HCT116 (cell line): ENCODE measurements around the gene NLE1. TPM values are rescaled to one million over a fixed set of nuclear protein-coding genes. Genes with fewer than 3 reads are reported as not detected.

Source experiments
- ATAC-seq: fragments of 200-7000 bp; cut with Tn5 transposase; 2 replicates; pipeline ENCODE4 v1.9.1; 2020; ENCODE audit warnings: mild to moderate bottlenecking, moderate library complexity
- BruUV-seq: library from RNA; stranded (reverse); fragments of 400-500 nt; replicated peaks from 2 replicates; lab custom pipeline; 2021; lab: Mats Ljungman, UMichigan
- CTCF ChIA-PET: fragments of 300-600 bp; sonication (Branson Sonifier 250); formaldehyde crosslinking; loops from one replicate; lab custom pipeline; 2021; ENCODE audit warnings: antibody characterized with exemption; lab: Charles Lee
- POLR2A ChIA-PET: fragments of 300-600, 350-600 bp; sonication (Branson Sonifier 250); formaldehyde crosslinking; loops from one replicate; lab custom pipeline; 2021; ENCODE audit warnings: antibody characterized with exemption; lab: Charles Lee
- RAD21 ChIA-PET, 2 experiments: fragments of 300-600 bp; sonication (Branson Sonifier 250); formaldehyde crosslinking; loops; one replicate each; lab custom pipeline; 2023; ENCODE audit warnings: low total read pairs in 2 of 2; ENCODE audit not compliant: uncharacterized antibody in 2 of 2, unreplicated experiment in 2 of 2, low non-redundant PET in 1 of 2; lab: Charles Lee
- DNase-seq: peaks from one replicate; pipeline ENCODE4 v3.0.0-alpha.2; 2010; ENCODE audit warnings: low read depth, low spot score
- H2AFZ ChIP-seq: fragments of 200-600 bp; shearing (Covaris generic), sonication (generic); 2 replicates; pipeline ENCODE4 v1.6.1; 2017; ENCODE audit warnings: low read depth, mixed run types, mixed read lengths, antibody characterized with exemption, low read length; ENCODE audit not compliant: poor library complexity, severe bottlenecking
- H3K27ac ChIP-seq: 2 replicates; pipeline ENCODE4 v1.5.1; 2012; ENCODE audit warnings: low read depth, low read length
- H3K27me3 ChIP-seq: fragments of 200-600 bp; sonication (generic); 2 replicates; pipeline ENCODE4 v1.6.1; 2016; ENCODE audit warnings: mixed run types, low read length, mixed read lengths; ENCODE audit not compliant: insufficient read depth
- H3K36me3 ChIP-seq, 2 experiments: fragments of 200-500 bp in 1 of 2; fragments of 200-600 bp in 1 of 2; sonication (Bioruptor generic) in 1 of 2; sonication (generic) in 1 of 2; 2 replicates each; pipeline versions ENCODE4 v1.5.1 to v1.6.1; 2014 to 2016; ENCODE audit warnings: low read length in 2 of 2, inconsistent platforms in 1 of 2, mixed read lengths in 1 of 2, mixed run types in 1 of 2; ENCODE audit not compliant: insufficient read depth in 2 of 2, control insufficient read depth in 1 of 2
- H3K4me1 ChIP-seq, 2 experiments: fragments of 200-600 bp in 1 of 2; sonication (generic) in 1 of 2; 2 replicates each; pipeline versions ENCODE4 v1.5.1 to v1.6.1; 2012 to 2017; ENCODE audit warnings: low read length in 2 of 2, inconsistent platforms in 1 of 2, mild to moderate bottlenecking in 1 of 2, mixed read lengths in 1 of 2, mixed run types in 1 of 2, moderate library complexity in 1 of 2; ENCODE audit not compliant: insufficient read depth in 2 of 2, control insufficient read depth in 1 of 2
- H3K4me2 ChIP-seq: fragments of 200-600 bp; sonication (generic); 2 replicates; pipeline ENCODE4 v1.6.1; 2017; ENCODE audit warnings: mixed run types, low read length, mixed read lengths
- H3K4me3 ChIP-seq, 2 experiments: fragments of 200-600 bp in 1 of 2; sonication (generic) in 1 of 2; replicated peaks in 1 of 2; 2 replicates each; pipeline ENCODE4 v1.5.1; 2011 to 2016; ENCODE audit warnings: low read length in 2 of 2, control low read depth in 1 of 2, low read depth in 1 of 2, mild to moderate bottlenecking in 1 of 2, mixed read lengths in 1 of 2, mixed run types in 1 of 2
- H3K79me2 ChIP-seq: fragments of 200-600 bp; sonication (generic); 2 replicates; pipeline ENCODE4 v1.6.1; 2017; ENCODE audit warnings: mild to moderate bottlenecking, mixed run types, low read length, moderate library complexity, mixed read lengths; ENCODE audit not compliant: insufficient read depth
- H3K9ac ChIP-seq: fragments of 200-600 bp; sonication (generic); 2 replicates; pipeline ENCODE4 v1.6.1; 2016; ENCODE audit warnings: low read length, mixed read lengths
- H3K9me2 ChIP-seq: fragments of 200-600 bp; sonication (generic), shearing (Covaris generic); 2 replicates; pipeline ENCODE4 v1.6.1; 2017; ENCODE audit warnings: mixed run types, mild to moderate bottlenecking, moderate library complexity; ENCODE audit not compliant: insufficient read depth
- H3K9me3 ChIP-seq, 2 experiments: fragments of 200-500 bp in 1 of 2; fragments of 200-600 bp in 1 of 2; sonication (Bioruptor generic) in 1 of 2; sonication (generic) in 1 of 2; 2 replicates each; pipeline ENCODE4 v1.6.1; 2014 to 2017; ENCODE audit warnings: low read length in 2 of 2, mixed read lengths in 2 of 2, inconsistent platforms in 1 of 2, low read depth in 1 of 2, mild to moderate bottlenecking in 1 of 2, mixed run types in 1 of 2, moderate library complexity in 1 of 2; ENCODE audit not compliant: control insufficient read depth in 1 of 2, insufficient read depth in 1 of 2
- H4K20me1 ChIP-seq: fragments of 200-600 bp; sonication (generic), shearing (Covaris generic); 2 replicates; pipeline ENCODE4 v1.6.1; 2017; ENCODE audit warnings: mixed run types, mild to moderate bottlenecking, moderate library complexity; ENCODE audit not compliant: insufficient read depth
- ATF3 ChIP-seq: IDR thresholded peaks from 2 replicates; pipeline ENCODE4 v1.6.1; 2012
- CBX3 ChIP-seq: IDR thresholded peaks from 2 replicates; pipeline ENCODE4 v1.6.1; 2012; ENCODE audit warnings: low read depth
- CEBPB ChIP-seq: IDR thresholded peaks from 2 replicates; pipeline ENCODE4 v1.6.1; 2012; ENCODE audit warnings: low read depth
- CTCF ChIP-seq, 3 experiments: fragments of 200-600 bp in 1 of 3; sonication (generic) in 1 of 3; IDR thresholded peaks in 2 of 3; conservative IDR thresholded peaks in 1 of 3; 2 replicates each; pipeline ENCODE4 v1.5.1; 2012 to 2017; ENCODE audit warnings: low read depth in 2 of 3, low read length in 2 of 3, antibody characterized with exemption in 1 of 3, borderline replicate concordance in 1 of 3, control low read depth in 1 of 3, mild to moderate bottlenecking in 1 of 3, mixed read lengths in 1 of 3, mixed run types in 1 of 3, moderate library complexity in 1 of 3; ENCODE audit not compliant: insufficient read depth in 1 of 3
- ELF1 ChIP-seq: IDR thresholded peaks from 2 replicates; pipeline ENCODE4 v1.6.1; 2012; ENCODE audit warnings: low read depth, borderline replicate concordance
- EZH2phosphoT487 ChIP-seq: fragments of 200-600 bp; IDR thresholded peaks from 2 replicates; pipeline ENCODE4 v1.6.1; 2018; ENCODE audit warnings: antibody characterized with exemption, borderline replicate concordance
- MAX ChIP-seq: IDR thresholded peaks from 2 replicates; pipeline ENCODE4 v1.6.1; 2012
- POLR2AphosphoS5 ChIP-seq: IDR thresholded peaks from 2 replicates; pipeline ENCODE4 v1.6.1; 2011; ENCODE audit warnings: mild to moderate bottlenecking, low read depth, low read length, moderate library complexity
- TCF7L2 ChIP-seq: IDR thresholded peaks from 2 replicates; pipeline ENCODE4 v1.7.0; 2011; ENCODE audit warnings: borderline replicate concordance, inconsistent platforms; ENCODE audit not compliant: insufficient read depth, insufficient read length; ENCODE audit errors: extremely low read depth
- YY1 ChIP-seq: IDR thresholded peaks from 2 replicates; pipeline ENCODE4 v1.6.1; 2011; ENCODE audit warnings: low read length, low read depth, moderate library complexity, mild to moderate bottlenecking; ENCODE audit not compliant: insufficient replicate concordance; ENCODE audit errors: extremely low read depth
- intact Hi-C: fragments of 100-400 bp; cut with micrococcal nuclease; formaldehyde crosslinking; loops from 2 replicates; pipeline ENCODE4 v1.10.0; 2022
- total RNA-seq: library from RNA; stranded (reverse); gene quantifications from one replicate; pipeline ENCODE4 v1.2.1, GENCODE V29; 2021; ENCODE audit not compliant: unreplicated experiment

The NLE1 gene
- total RNA-seq, 1 experiment from 2014 or later: 55.5 TPM

- Histone ChIP-seq H3K4me2 (no peak overlapping the region), H3K9me2 (no peaks in the 10 kb centered on the region; the same call in 1 of the 2 replicates), H3K27ac (no peak overlapping the region), H3K79me2 (no peaks in the 10 kb centered on the region), H3K9ac (no peak overlapping the region), H2AFZ (no peak overlapping the region), H4K20me1 (no peaks in the 10 kb centered on the region), H3K9me3 (no peaks in the 10 kb centered on the region), H3K36me3 (no peaks in the 10 kb centered on the region), H3K27me3 (0 out of 2 replicates have a peak, but pooled peaks cover 4% of the 10 kb centered on the region), H3K4me3 (no peak overlapping the region), H3K4me1 (no peaks in the 10 kb centered on the region)
- ChIA-PET POLR2A (no interaction called here), CTCF (interaction anchor here (0.9 kb wide), 1 partner anchor 367 kb away, joined by 3 read pairs; no protein-coding TSS in a partner anchor), RAD21 (no interaction called here)
- TF ChIP-seq YY1 (no peak), EZH2phosphoT487 (no peak), POLR2AphosphoS5 (no peak), MAX (no peak), CTCF (IDR thresholded peaks at IDR 0.05 in 2 of 3, conservative IDR thresholded peaks at IDR 0.05 in 1 of 3; ENCODE audit: borderline replicate concordance in 1 of 3, insufficient read depth in 1 of 3, low read depth in 2 of 3, low read length in 2 of 3) (no peak), ELF1 (no peak), ATF3 (no peak), CBX3 (no peak), CEBPB (no peak), TCF7L2 (no peak)
- BruUV-seq: no TSS peak
- intact Hi-C loops: no loop called here
- DNase-seq (no peak), ATAC-seq (no peak)
Measured at GRCh38 chr17:35166526-35166925, 24.4 kb upstream of the NLE1 start.
